Loucy (cell line): ENCODE data around the gene CD7.
A peak's percentile ranks its signal among the peaks of the same experiment; 100 is the strongest.

Source experiments
- H2AFZ ChIP-seq: fragments of 200-600 bp; sonication (generic); 2 replicates; pipeline ENCODE4 v1.6.0; 2016; ENCODE audit warnings: antibody characterized with exemption, mild to moderate bottlenecking, low read length, moderate library complexity
- H3F3A ChIP-seq: fragments of 200-600 bp; 2 replicates; pipeline ENCODE4 v1.6.0; 2016; ENCODE audit warnings: antibody characterized with exemption, low read depth, mild to moderate bottlenecking
- H3K27me3 ChIP-seq: fragments of 200-600 bp; sonication (generic); 2 replicates; pipeline ENCODE4 v1.6.1; 2014; ENCODE audit warnings: low read length, mild to moderate bottlenecking; ENCODE audit not compliant: insufficient read depth, poor library complexity, severe bottlenecking
- H3K36me3 ChIP-seq: fragments of 200-600 bp; sonication (generic); 2 replicates; pipeline ENCODE4 v1.6.1; 2016; ENCODE audit warnings: low read length; ENCODE audit not compliant: insufficient read depth
- H3K4me1 ChIP-seq: fragments of 200-600 bp; sonication (generic); 2 replicates; pipeline ENCODE4 v1.5.1; 2014; ENCODE audit warnings: low read length, mild to moderate bottlenecking; ENCODE audit not compliant: insufficient read depth, poor library complexity, severe bottlenecking
- H3K4me2 ChIP-seq: fragments of 200-600 bp; sonication (generic); 2 replicates; pipeline ENCODE4 v1.6.0; 2014; ENCODE audit warnings: antibody characterized with exemption, low read length, low read depth, mild to moderate bottlenecking; ENCODE audit not compliant: poor library complexity, severe bottlenecking
- H3K4me3 ChIP-seq: fragments of 200-600 bp; sonication (generic); 2 replicates; pipeline ENCODE4 v1.5.1; 2014; ENCODE audit warnings: low read length, mild to moderate bottlenecking, mixed read lengths; ENCODE audit not compliant: poor library complexity, severe bottlenecking
- H3K79me2 ChIP-seq: fragments of 200-600 bp; sonication (generic); 2 replicates; pipeline ENCODE4 v1.6.1; 2014; ENCODE audit warnings: low read length; ENCODE audit not compliant: insufficient read depth
- H3K9ac ChIP-seq: fragments of 200-600 bp; sonication (generic); 2 replicates; pipeline ENCODE4 v1.6.0; 2014; ENCODE audit warnings: mild to moderate bottlenecking, low read depth, low read length, moderate library complexity; ENCODE audit not compliant: poor library complexity, severe bottlenecking
- H3K9me2 ChIP-seq: fragments of 200-600 bp; sonication (generic); replicated peaks from 2 replicates; pipeline ENCODE4 v1.6.1; 2016; ENCODE audit warnings: low read depth, low read length, mixed read lengths
- H3K9me3 ChIP-seq: fragments of 200-600 bp; sonication (generic); 2 replicates; pipeline ENCODE4 v1.6.1; 2014; ENCODE audit warnings: mild to moderate bottlenecking, antibody characterized with exemption, low read length, low read depth; ENCODE audit not compliant: insufficient read depth
- H4K20me1 ChIP-seq: fragments of 200-600 bp; sonication (generic); 2 replicates; pipeline ENCODE4 v1.6.0; 2014; ENCODE audit warnings: antibody characterized with exemption, low read length, mild to moderate bottlenecking; ENCODE audit not compliant: insufficient read depth, poor library complexity, severe bottlenecking
- EZH2phosphoT487 ChIP-seq: fragments of 200-600 bp; IDR thresholded peaks from 2 replicates; pipeline ENCODE4 v1.6.1; 2018; ENCODE audit warnings: antibody characterized with exemption, mild to moderate bottlenecking, moderate library complexity, borderline replicate concordance
- TF ChIP-seq, protein P1 (sequence below): fragments of 200-600 bp; sonication (generic); conservative IDR thresholded peaks from 2 replicates; pipeline ENCODE4 v1.5.1; 2014; ENCODE audit warnings: mild to moderate bottlenecking, antibody characterized with exemption, low read length

The CD7 gene

DNA sequence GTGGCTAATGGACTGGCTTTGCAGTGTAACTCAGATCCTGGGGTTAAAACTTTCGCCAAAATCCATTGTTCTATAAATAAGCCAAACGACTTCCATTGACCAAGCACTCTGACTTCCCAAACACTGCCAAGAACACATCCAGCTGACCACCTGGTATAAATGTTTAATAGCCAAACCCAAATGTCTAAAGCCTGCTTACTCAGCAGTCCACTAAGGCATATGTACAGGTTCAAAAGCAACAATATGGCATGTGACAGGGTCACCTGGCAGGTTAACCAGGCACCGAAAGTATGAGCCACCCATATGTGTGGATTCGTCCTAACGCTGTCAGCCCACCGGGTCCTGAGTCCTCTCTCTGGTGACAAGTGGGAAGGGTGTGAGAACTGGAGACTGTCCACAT, 46.0 kb downstream of the CD7 start:
- TF ChIP-seq, protein P1, sequence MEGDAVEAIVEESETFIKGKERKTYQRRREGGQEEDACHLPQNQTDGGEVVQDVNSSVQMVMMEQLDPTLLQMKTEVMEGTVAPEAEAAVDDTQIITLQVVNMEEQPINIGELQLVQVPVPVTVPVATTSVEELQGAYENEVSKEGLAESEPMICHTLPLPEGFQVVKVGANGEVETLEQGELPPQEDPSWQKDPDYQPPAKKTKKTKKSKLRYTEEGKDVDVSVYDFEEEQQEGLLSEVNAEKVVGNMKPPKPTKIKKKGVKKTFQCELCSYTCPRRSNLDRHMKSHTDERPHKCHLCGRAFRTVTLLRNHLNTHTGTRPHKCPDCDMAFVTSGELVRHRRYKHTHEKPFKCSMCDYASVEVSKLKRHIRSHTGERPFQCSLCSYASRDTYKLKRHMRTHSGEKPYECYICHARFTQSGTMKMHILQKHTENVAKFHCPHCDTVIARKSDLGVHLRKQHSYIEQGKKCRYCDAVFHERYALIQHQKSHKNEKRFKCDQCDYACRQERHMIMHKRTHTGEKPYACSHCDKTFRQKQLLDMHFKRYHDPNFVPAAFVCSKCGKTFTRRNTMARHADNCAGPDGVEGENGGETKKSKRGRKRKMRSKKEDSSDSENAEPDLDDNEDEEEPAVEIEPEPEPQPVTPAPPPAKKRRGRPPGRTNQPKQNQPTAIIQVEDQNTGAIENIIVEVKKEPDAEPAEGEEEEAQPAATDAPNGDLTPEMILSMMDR: no peak
- TF ChIP-seq EZH2phosphoT487: no peak
- Histone ChIP-seq H3K9me2 (no peaks in the 10 kb centered on the region), H3F3A (no peaks in the 10 kb centered on the region; the same call in 1 of the 2 replicates), H3K27me3 (peaks cover 7% of the 10 kb centered on the region), H4K20me1 (peaks cover 66% of the 10 kb centered on the region), H3K4me2 (peak overlapping the region; percentile 77), H3K4me3 (peak overlapping the region; percentile 88), H3K79me2 (peaks cover 70% of the 10 kb centered on the region), H3K9me3 (no peaks in the 10 kb centered on the region), H2AFZ (no peak overlapping the region), H3K36me3 (peaks cover 16% of the 10 kb centered on the region; the same call in 1 of the 2 replicates), H3K4me1 (peaks cover 55% of the 10 kb centered on the region), H3K9ac (peak overlapping the region; percentile 96)

DNA sequence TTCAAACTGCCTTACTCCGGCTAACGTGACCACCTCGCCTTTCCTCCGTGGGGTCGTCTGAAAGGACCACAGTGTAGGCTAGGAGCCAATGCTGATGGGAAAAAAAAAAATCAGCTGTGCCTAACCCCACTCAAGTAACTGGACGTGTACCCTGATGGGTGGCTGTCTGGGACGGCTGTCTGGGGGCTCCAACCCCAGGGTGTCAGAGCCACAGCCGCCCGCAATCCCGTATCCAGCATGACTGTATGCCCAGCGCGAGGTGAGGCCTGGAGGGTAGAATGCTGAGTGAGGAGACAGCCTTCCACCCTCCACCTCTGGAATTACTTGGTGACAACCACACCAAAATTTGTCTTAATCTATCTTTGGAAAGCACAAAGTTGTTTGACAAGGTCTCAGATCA, 46.8 kb downstream of the CD7 start:
- Histone ChIP-seq H3K9ac (peak overlapping the region; percentile 48), H3K9me3 (no peaks in the 10 kb centered on the region), H3F3A (no peaks in the 10 kb centered on the region; the same call in 1 of the 2 replicates), H3K9me2 (no peaks in the 10 kb centered on the region), H3K4me2 (peak overlapping the region; percentile 77), H2AFZ (no peak overlapping the region), H3K4me3 (peak overlapping the region; percentile 88), H3K36me3 (peaks cover 23% of the 10 kb centered on the region; the same call in 1 of the 2 replicates), H3K27me3 (peaks cover 7% of the 10 kb centered on the region), H3K4me1 (peaks cover 55% of the 10 kb centered on the region), H3K79me2 (peaks cover 77% of the 10 kb centered on the region), H4K20me1 (peaks cover 73% of the 10 kb centered on the region)
- TF ChIP-seq, protein P1: no peak
- no peak for TF ChIP-seq EZH2phosphoT487

DNA sequence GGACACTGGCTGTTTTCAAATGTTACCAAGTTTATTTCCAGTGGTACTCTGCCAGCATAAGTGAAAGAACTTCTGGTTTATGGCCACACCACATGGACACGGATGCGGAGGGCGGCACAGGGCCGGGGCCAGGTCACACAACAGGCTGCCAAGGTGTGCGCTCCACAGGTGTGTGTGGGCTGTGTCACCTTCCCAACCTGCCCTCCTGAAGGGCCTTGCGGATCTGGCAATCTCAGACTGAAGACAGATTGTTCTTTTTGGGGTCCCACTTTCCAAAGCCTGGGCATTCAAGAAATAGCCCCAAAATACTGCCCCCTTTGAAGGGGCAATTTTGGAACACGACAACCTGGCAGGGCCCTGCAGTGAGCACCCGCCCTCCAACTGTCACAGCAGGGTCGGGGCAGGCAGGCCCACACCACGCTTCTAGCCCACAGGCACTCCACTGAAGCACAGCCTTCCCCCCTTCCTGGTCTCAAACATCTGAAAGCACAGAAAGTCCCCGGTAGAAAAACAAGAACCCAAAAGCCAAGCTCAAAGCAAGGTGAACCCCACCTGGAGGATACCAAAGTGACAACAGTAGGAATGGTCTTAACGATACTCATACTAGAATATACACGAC, 47.4 kb downstream of the CD7 start:
- no peaks in the 10 kb centered on the region for H3K9me2 ChIP-seq
- H2AFZ ChIP-seq: no peak overlapping the region
- peaks cover 30% of the 10 kb centered on the region; the same call in 1 of the 2 replicates for H3K36me3 ChIP-seq
- peaks cover 7% of the 10 kb centered on the region for H3K27me3 ChIP-seq
- no peaks in the 10 kb centered on the region; the same call in 1 of the 2 replicates for H3F3A ChIP-seq
- TF ChIP-seq, protein P1: no peak
- TF ChIP-seq EZH2phosphoT487: no peak
- H3K9ac ChIP-seq: peak overlapping the region; percentile 48
- H3K9me3 ChIP-seq: no peaks in the 10 kb centered on the region
- H3K4me2 ChIP-seq: peak overlapping the region; percentile 77
- H3K4me3 ChIP-seq: peak overlapping the region; percentile 88
- H4K20me1 ChIP-seq: peaks cover 80% of the 10 kb centered on the region
- H3K4me1 ChIP-seq: peaks cover 55% of the 10 kb centered on the region
- peaks cover 84% of the 10 kb centered on the region for H3K79me2 ChIP-seq
